Measurements from ENCODE around the gene CCM2L.

DNA sequence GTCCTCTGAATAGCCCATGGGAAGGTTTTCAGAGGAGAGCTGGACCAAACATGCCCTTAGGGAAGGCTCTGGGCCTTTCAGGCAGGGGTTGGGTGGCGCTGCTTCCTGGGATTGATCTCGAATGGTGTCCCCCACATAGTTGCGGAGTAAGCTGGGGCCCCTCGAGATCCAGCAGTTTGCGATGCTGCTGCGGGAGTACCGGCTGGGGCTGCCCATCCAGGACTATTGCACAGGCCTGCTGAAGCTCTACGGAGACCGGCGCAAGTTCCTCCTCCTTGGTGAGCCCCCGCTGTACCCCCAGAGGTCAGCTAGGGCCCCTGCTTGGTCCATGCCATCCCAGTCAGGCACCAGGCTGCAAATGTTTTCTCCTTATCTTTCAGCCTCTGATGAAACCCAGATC lies 19.3 kb downstream of the CCM2L start:
- TF ChIP-seq, protein P1, sequence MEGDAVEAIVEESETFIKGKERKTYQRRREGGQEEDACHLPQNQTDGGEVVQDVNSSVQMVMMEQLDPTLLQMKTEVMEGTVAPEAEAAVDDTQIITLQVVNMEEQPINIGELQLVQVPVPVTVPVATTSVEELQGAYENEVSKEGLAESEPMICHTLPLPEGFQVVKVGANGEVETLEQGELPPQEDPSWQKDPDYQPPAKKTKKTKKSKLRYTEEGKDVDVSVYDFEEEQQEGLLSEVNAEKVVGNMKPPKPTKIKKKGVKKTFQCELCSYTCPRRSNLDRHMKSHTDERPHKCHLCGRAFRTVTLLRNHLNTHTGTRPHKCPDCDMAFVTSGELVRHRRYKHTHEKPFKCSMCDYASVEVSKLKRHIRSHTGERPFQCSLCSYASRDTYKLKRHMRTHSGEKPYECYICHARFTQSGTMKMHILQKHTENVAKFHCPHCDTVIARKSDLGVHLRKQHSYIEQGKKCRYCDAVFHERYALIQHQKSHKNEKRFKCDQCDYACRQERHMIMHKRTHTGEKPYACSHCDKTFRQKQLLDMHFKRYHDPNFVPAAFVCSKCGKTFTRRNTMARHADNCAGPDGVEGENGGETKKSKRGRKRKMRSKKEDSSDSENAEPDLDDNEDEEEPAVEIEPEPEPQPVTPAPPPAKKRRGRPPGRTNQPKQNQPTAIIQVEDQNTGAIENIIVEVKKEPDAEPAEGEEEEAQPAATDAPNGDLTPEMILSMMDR (IDR thresholded peaks at IDR 0.05) = no peak
- no peak for TF ChIP-seq POLR2A (IDR thresholded peaks at IDR 0.05)

Measured in prostate gland (tissue), 2 donors.